Sigmoid colon (tissue), 4 donors: ENCODE measurements around the gene LPCAT3.

Experiments used
- EP300 ChIP-seq, 4 donors: sonication (generic); formaldehyde crosslinking; IDR thresholded peaks; one replicate each; pipeline ENCODE4 v1.6.1; 2017; ENCODE audit warnings: antibody characterized with exemption in 4 of 4
- POLR2A ChIP-seq, 2 donors: fragments of 450-650 bp; IDR thresholded peaks; one replicate each; pipeline ENCODE4 v1.6.1; 2016; ENCODE audit warnings: antibody characterized with exemption in 2 of 2, mild to moderate bottlenecking in 2 of 2, moderate library complexity in 2 of 2
- TF ChIP-seq, protein P1 (sequence below), 4 experiments: fragments of 450-650 bp in 3 of 4; fragments of 200-600 bp in 1 of 4; IDR thresholded peaks; one replicate each; pipeline ENCODE4 v1.5.1; 2016 to 2019; ENCODE audit warnings: antibody characterized with exemption in 4 of 4, mild to moderate bottlenecking in 3 of 4, moderate library complexity in 2 of 4

DNA sequence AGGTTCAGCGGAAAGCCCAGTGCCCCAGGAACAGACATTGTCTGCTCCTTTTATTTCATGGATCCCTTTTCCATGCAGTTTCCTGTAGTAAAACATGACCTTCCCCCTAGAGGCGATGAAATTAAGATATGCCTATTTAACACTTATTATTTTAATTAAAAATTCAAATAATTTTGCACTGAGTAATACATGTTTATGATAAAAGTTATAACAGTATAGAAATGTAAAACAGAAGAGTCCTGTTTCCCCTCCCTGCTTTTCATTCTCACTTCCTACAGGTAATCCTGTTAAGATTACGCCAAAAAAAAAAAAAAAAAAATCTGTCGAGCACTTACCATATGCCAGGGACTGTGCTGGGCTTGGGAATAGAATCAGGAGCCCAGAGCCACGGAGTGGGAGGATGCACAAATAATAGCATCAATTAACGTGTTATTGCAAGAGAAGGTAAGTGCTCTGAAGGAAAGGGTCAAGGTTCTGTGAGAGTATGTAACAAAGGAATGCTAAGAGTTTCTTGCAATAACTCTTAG, 830 bp upstream of the LPCAT3 start:
- TF ChIP-seq, protein P1, sequence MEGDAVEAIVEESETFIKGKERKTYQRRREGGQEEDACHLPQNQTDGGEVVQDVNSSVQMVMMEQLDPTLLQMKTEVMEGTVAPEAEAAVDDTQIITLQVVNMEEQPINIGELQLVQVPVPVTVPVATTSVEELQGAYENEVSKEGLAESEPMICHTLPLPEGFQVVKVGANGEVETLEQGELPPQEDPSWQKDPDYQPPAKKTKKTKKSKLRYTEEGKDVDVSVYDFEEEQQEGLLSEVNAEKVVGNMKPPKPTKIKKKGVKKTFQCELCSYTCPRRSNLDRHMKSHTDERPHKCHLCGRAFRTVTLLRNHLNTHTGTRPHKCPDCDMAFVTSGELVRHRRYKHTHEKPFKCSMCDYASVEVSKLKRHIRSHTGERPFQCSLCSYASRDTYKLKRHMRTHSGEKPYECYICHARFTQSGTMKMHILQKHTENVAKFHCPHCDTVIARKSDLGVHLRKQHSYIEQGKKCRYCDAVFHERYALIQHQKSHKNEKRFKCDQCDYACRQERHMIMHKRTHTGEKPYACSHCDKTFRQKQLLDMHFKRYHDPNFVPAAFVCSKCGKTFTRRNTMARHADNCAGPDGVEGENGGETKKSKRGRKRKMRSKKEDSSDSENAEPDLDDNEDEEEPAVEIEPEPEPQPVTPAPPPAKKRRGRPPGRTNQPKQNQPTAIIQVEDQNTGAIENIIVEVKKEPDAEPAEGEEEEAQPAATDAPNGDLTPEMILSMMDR (IDR thresholded peaks at IDR 0.05) = peak in 1 of 4 experiments; percentile 12
- TF ChIP-seq POLR2A (IDR thresholded peaks at IDR 0.05) (no peak), EP300 (IDR thresholded peaks at IDR 0.05) (no peak)
